Measurements from ENCODE around the gene FBXL5.

GRCh38 chr4:15605537-15605936 lies 49.6 kb downstream of the FBXL5 start:
- TF ChIP-seq CTCF (IDR thresholded peaks at IDR 0.05; ENCODE audit: low read depth, low read length), result no peak
- TF ChIP-seq MAX (IDR thresholded peaks at IDR 0.05; ENCODE audit: low read depth, low read length), result no peak
